HPDE6-E6E7 (cell line): ENCODE results near the gene ZNFX1.
"Not testable (repeated sequence)": the region's sequence is repeated elsewhere in the genome, so short reads cannot be mapped to it uniquely, and the experiment has no call there.

Experiments used
- DNase-seq: peaks from one replicate; pipeline ENCODE4 v3.0.0; 2011; ENCODE audit warnings: missing footprints; ENCODE audit errors: extremely low spot score

Gene ZNFX1

DNA sequence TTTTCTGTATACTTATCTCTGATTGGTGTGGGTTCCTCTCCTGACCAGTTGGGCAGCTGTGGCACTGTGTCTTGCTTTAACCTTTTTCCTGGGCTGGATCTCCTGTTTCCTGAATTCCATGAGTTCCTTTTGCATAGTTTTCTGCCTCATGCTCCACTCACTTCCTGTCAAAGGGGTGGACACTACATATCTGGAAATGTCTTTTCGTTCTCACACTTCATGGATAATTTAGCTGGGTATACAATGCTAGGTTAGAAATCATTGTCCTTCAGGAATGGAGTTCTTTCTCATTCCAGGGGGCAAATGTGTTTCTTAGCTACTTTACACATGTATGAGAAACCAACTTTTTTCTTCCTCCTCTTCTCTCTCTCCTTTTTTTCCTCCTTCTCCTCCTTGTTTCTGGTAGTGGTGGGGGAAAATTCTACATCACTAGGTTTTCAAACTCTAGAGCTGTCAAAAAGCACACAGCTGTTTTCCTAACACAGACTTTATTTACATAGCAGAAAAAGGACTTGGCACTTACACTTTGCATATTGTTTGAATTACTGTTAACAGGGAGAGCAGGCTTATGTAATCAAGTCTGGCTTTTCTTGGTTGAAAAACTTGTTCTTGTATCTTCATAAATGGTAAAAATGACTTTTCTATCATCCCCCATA is 67.6 kb downstream of the ZNFX1 start:
- DNase-seq: no peak

GRCh38 chr20:49207076-49207475 is 70.8 kb downstream of the ZNFX1 start:
- DNase-seq: no peak

DNA sequence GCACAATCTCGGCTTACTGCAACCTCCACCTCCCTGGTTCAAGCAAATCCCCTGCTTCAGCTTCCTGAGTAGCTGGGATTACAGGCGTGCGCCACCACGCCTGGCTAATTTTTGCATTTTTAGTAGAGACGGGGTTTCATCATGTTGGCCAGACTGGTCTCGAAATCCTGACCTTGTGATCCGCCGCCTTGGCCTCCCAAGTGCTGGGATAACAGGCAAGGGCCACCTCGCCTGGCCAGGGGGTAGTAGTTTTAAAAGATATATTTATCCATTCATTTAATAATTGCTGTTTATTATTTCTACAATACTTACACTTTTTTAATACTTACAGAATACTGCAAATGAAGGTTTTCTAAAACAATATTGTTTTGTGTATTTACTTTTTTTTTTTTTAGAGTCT is 74.1 kb downstream of the ZNFX1 start:
- no peak for DNase-seq

DNA sequence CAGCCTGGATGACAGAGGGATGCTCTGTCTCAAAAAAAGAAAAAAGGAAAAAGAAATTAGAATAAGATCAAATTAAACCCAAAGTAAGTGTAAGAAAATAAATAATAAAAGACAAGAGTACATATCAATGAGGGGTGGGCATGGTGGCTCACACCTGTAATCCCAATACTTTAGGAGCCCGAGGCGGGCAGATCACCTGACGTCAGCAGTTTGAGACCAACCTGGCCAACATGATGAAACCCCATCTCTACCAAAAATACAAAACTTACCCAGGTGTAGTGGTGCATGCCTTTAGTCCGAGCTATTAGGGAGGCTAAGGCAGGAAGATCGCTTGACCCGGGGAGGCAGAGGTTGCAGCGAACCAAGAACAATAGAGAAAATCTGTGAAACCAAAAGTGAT is 74.8 kb downstream of the ZNFX1 start:
- DNase-seq: no peak

DNA sequence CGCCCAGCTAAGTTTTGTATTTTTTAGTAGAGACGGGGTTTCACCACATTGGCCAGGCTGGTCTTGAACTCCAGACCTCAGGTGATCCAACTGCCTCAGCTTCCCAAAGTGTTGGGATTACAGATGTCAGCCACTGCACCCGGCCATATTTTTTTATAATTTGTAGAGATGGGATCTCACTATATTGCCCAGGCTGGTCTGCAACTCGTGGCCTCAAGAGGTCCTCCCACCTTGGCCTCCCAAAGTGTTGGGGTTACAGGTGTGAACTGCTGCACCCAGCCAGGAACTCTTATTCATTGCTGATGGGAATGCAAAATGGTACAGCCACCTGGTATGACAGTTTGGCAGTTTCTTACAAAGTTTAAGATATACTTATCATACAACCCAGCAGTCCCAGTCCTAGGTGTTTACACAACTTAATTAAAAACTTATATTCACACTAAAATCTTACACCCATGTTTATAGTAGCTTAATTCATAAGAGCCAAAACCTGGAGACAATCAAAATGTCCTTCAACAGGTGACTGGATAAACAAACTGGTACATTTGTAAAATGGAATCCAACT is 78.0 kb downstream of the ZNFX1 start:
- no peak for DNase-seq

- not testable (repeated sequence) for DNase-seq
These were observed 84.8 kb downstream of the ZNFX1 start for GRCh38 chr20:49192944-49193518.
